Measurements from ENCODE around the gene TMEM134.
"Not testable (repeated sequence)": the region's sequence is repeated elsewhere in the genome, so short reads cannot be mapped to it uniquely, and the experiment has no call there.

Gene TMEM134

GRCh38 chr11:67468759-67469507 is at the start of gene TMEM134:
TSS of gene TMEM134 (minus strand) at chr11:67469251. CDS start at chr11:67469192, 59 bp downstream.
- FAIRE-seq (peak; percentile 87), DNase-seq (ENCODE audit: low spot score) (peak; percentile 98)

GRCh38 chr11:67517784-67518552 is 48.9 kb upstream of the TMEM134 start:
- DNase-seq (ENCODE audit: low spot score), result no peak
- no peak for FAIRE-seq

- no peak for DNase-seq (ENCODE audit: low spot score)
- no peak for FAIRE-seq
Measured at GRCh38 chr11:67516806-67517205, 47.8 kb upstream of the TMEM134 start.

- no peak for DNase-seq (ENCODE audit: low spot score)
- FAIRE-seq, result no peak
Measured at GRCh38 chr11:67514116-67514515, 45.1 kb upstream of the TMEM134 start.

- FAIRE-seq, result not testable (repeated sequence)
Measured at GRCh38 chr11:67511558-67511957, 42.5 kb upstream of the TMEM134 start.

GRCh38 chr11:67510023-67510345 is 40.9 kb upstream of the TMEM134 start:
- no peak for FAIRE-seq
- no peak for DNase-seq (ENCODE audit: low spot score)

More at GRCh38 chr11:67511558-67511957, 42.5 kb upstream of the TMEM134 start:
- not testable (repeated sequence) for DNase-seq (ENCODE audit: low spot score)

- FAIRE-seq, result peak; percentile 86
- peak; percentile 99 for DNase-seq (ENCODE audit: low spot score)
Measured at GRCh38 chr11:67508486-67509121, 39.6 kb upstream of the TMEM134 start.

GRCh38 chr11:67507864-67508485 is 38.9 kb upstream of the TMEM134 start, which contains the start of gene CDK2AP2:
TSS of gene CDK2AP2 (minus strand) at chr11:67508162. CDS start at chr11:67508082, 80 bp downstream.
- DNase-seq (ENCODE audit: low spot score) (peak; percentile 99), FAIRE-seq (peak; percentile 75)

GRCh38 chr11:67507242-67507863 is 38.3 kb upstream of the TMEM134 start:
- FAIRE-seq (peak; percentile 67), DNase-seq (ENCODE audit: low spot score) (no peak)

GRCh38 chr11:67506426-67507051 is 37.5 kb upstream of the TMEM134 start:
- DNase-seq (ENCODE audit: low spot score), result no peak
- FAIRE-seq, result no peak

GRCh38 chr11:67505605-67506396 is 36.8 kb upstream of the TMEM134 start:
- peak; percentile 83 for FAIRE-seq

GRCh38 chr11:67504950-67505581 is 36.0 kb upstream of the TMEM134 start, which contains the start of gene PITPNM1:
TSS of gene PITPNM1 (minus strand) at chr11:67505363. CDS start at chr11:67504180, 1,183 bp downstream.
- peak; percentile 82 for DNase-seq (ENCODE audit: low spot score)
- FAIRE-seq, result no peak

More at GRCh38 chr11:67505605-67506396, 36.8 kb upstream of the TMEM134 start:
- DNase-seq (ENCODE audit: low spot score), result peak; percentile 89

GRCh38 chr11:67504005-67504949 is 35.2 kb upstream of the TMEM134 start:
- peak; percentile 57 for DNase-seq (ENCODE audit: low spot score)

GRCh38 chr11:67503119-67504004 is 34.3 kb upstream of the TMEM134 start:
- DNase-seq (ENCODE audit: low spot score), result no peak
- no peak for FAIRE-seq

More at GRCh38 chr11:67504005-67504949, 35.2 kb upstream of the TMEM134 start:
- FAIRE-seq, result no peak

GRCh38 chr11:67502328-67502979 is 33.4 kb upstream of the TMEM134 start:
- DNase-seq (ENCODE audit: low spot score) (no peak), FAIRE-seq (no peak)

- DNase-seq (ENCODE audit: low spot score) (no peak), FAIRE-seq (no peak)
Measured at GRCh38 chr11:67501854-67502253, 32.8 kb upstream of the TMEM134 start.

Data from urothelium cell line (cell line).